GM12892 (cell line): ENCODE measurements around the gene ANGPT4.

Source experiments
- DNase-seq: peaks from one replicate; pipeline ENCODE4 v3.0.0; 2011; ENCODE audit not compliant: insufficient read length
- FAIRE-seq: peaks from 2 replicates; lab custom pipeline; 2011; peaks lifted over from hg19 to GRCh38; lab: Jason Lieb, UNC
- POLR2A ChIP-seq: IDR thresholded peaks from 2 replicates; pipeline ENCODE4 v1.6.1; 2011; ENCODE audit warnings: low read depth, low read length, control low read depth
- POLR2AphosphoS5 ChIP-seq: IDR thresholded peaks from 2 replicates; pipeline ENCODE4 v1.6.1; 2011; ENCODE audit warnings: low read depth, low read length, control low read depth
- TAF1 ChIP-seq: IDR thresholded peaks from 2 replicates; pipeline ENCODE4 v1.6.1; 2011; ENCODE audit warnings: low read depth, mild to moderate bottlenecking, control low read depth, low read length, borderline replicate concordance

Gene ANGPT4

GRCh38 chr20:845226-845868 lies 70.8 kb downstream of the ANGPT4 start:
- no peak for FAIRE-seq
- DNase-seq, result no peak
- no peak for TF ChIP-seq POLR2AphosphoS5

GRCh38 chr20:844473-845225 lies 71.5 kb downstream of the ANGPT4 start:
- peak; percentile 96 for DNase-seq
- peak; percentile 95 for FAIRE-seq
- TF ChIP-seq POLR2A (no peak), TAF1 (no peak), POLR2AphosphoS5 (no peak)

- DNase-seq (no peak), FAIRE-seq (no peak)
- no peak for TF ChIP-seq TAF1
- TF ChIP-seq POLR2A, result no peak
Measured at GRCh38 chr20:843912-844311, 72.2 kb downstream of the ANGPT4 start.

GRCh38 chr20:842547-842940 lies 73.6 kb downstream of the ANGPT4 start:
- DNase-seq, result no peak
- no peak for FAIRE-seq
- TF ChIP-seq POLR2A (no peak), TAF1 (no peak), POLR2AphosphoS5 (no peak)

- no peak for FAIRE-seq
- no peak for DNase-seq
- TF ChIP-seq TAF1 (no peak), POLR2AphosphoS5 (no peak), POLR2A (no peak)
Measured at GRCh38 chr20:841568-842546, 74.3 kb downstream of the ANGPT4 start.

- DNase-seq (no peak), FAIRE-seq (no peak)
- TF ChIP-seq TAF1, result no peak
- no peak for TF ChIP-seq POLR2AphosphoS5
- TF ChIP-seq POLR2A, result no peak
Measured at GRCh38 chr20:840858-841567, 75.1 kb downstream of the ANGPT4 start.

GRCh38 chr20:840503-840857 lies 75.7 kb downstream of the ANGPT4 start:
- no peak for FAIRE-seq
- DNase-seq, result no peak
- TF ChIP-seq TAF1, result no peak
- no peak for TF ChIP-seq POLR2A
- TF ChIP-seq POLR2AphosphoS5, result no peak

- no peak for DNase-seq
- TF ChIP-seq TAF1, result no peak
- no peak for TF ChIP-seq POLR2AphosphoS5
- TF ChIP-seq POLR2A, result no peak
Measured at GRCh38 chr20:839626-840025, 76.5 kb downstream of the ANGPT4 start.

GRCh38 chr20:839015-839414 lies 77.1 kb downstream of the ANGPT4 start:
- FAIRE-seq (no peak), DNase-seq (no peak)
- TF ChIP-seq POLR2AphosphoS5 (no peak), TAF1 (no peak), POLR2A (no peak)

More at GRCh38 chr20:839626-840025, 76.5 kb downstream of the ANGPT4 start:
- FAIRE-seq, result no peak

GRCh38 chr20:836190-836589 lies 79.9 kb downstream of the ANGPT4 start:
- TF ChIP-seq POLR2AphosphoS5 (no peak), TAF1 (no peak), POLR2A (no peak)
- no peak for DNase-seq
- FAIRE-seq, result no peak

GRCh38 chr20:835608-836045 lies 80.5 kb downstream of the ANGPT4 start:
- FAIRE-seq (peak; percentile 46), DNase-seq (no peak)

More at GRCh38 chr20:835608-836045, 80.5 kb downstream of the ANGPT4 start:
- TF ChIP-seq TAF1 (no peak), POLR2A (no peak)
